ENCODE results near the gene SIRT3. TPM values are rescaled to one million over a fixed set of nuclear protein-coding genes. Genes with fewer than 3 reads are reported as not detected.

The SIRT3 gene
- polyA plus RNA-seq, 1 donor (not counting 4 experiments of a cell fraction or from before 2014, with no cell fraction given): 12.6 TPM

GRCh38 chr11:211295-211694 lies 24.8 kb downstream of the SIRT3 start:
- Histone ChIP-seq H3K4me2 (ENCODE audit: control insufficient read depth, extremely low read depth, insufficient read depth, low read depth, low read length) (no peak overlapping the region), H3K27me3 (ENCODE audit: control insufficient read depth, extremely low read depth, insufficient read depth, low read length) (no peaks in the 10 kb centered on the region), H4K20me1 (ENCODE audit: control insufficient read depth, extremely low read depth, insufficient read depth, low read length) (peaks cover 3% of the 10 kb centered on the region), H3K4me3 (ENCODE audit: control insufficient read depth in 2 of 3, extremely low read depth in 1 of 3, insufficient read depth in 2 of 3, low read depth in 1 of 3, low read length in 3 of 3) (no peak overlapping the region), H3K9me1 (ENCODE audit: control insufficient read depth, extremely low read depth, insufficient read depth, low read length) (no peaks in the 10 kb centered on the region), H2AFZ (ENCODE audit: control insufficient read depth, low read length) (no peak overlapping the region), H3K79me2 (ENCODE audit: control insufficient read depth, insufficient read depth, low read length) (peaks cover 54% of the 10 kb centered on the region), H3K9ac (ENCODE audit: control insufficient read depth, extremely low read depth, insufficient read depth, low read length) (no peak overlapping the region), H3K9me3 (ENCODE audit: control insufficient read depth, low read depth, low read length) (no peaks in the 10 kb centered on the region), H3K36me3 (ENCODE audit: control insufficient read depth in 2 of 2, extremely low read depth in 1 of 2, insufficient read depth in 2 of 2, low read length in 2 of 2) (peaks cover 38 to 64% of the 10 kb centered on the region in 2 experiments), H3K27ac (ENCODE audit: control insufficient read depth, insufficient read depth, low read length) (no peak overlapping the region), H3K4me1 (ENCODE audit: control insufficient read depth, extremely low read depth, insufficient read depth, low read length) (peaks cover 17% of the 10 kb centered on the region)
- FAIRE-seq (no peak), DNase-seq (ENCODE audit: low read depth, low spot score) (no peak)
- TF ChIP-seq CTCF (optimal IDR thresholded peaks at IDR 0.05 in 1 of 3, IDR thresholded peaks at IDR 0.05 in 1 of 3, conservative IDR thresholded peaks at IDR 0.05 in 1 of 3; ENCODE audit: extremely low read depth in 1 of 3, insufficient read depth in 2 of 3, low read length in 3 of 3) (no peak), EZH2 (IDR thresholded peaks at IDR 0.05; ENCODE audit: low read length) (no peak)
- dilution Hi-C loops (cut with MboI; ENCODE audit: extremely low pct_ligation_motif_present, low sequenced_read_pairs): no loop called here

DNA sequence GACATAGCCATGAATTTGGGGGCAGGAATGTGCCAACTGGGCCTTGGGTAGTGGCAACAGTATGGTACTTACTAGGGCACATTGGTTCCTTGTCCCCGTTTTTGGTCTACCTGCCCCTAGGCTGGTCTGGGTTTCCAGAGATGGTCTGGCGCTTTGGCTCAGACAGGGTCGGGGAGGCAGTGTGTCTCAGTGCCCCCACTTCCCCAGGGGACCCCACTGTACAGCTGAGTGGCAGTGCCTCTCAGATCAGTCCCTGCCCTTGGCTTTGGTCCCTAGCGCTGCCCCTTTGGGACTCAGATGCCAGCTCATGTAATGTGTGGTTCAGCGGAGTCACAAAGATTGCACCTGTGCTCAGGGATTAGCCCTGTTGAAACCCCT lies 25.4 kb downstream of the SIRT3 start:
- H2AFZ ChIP-seq (ENCODE audit: control insufficient read depth, low read length): no peak overlapping the region

More for the DNA sequence above, 25.4 kb downstream of the SIRT3 start:
- H3K4me1 ChIP-seq (ENCODE audit: control insufficient read depth, extremely low read depth, insufficient read depth, low read length): peaks cover 22% of the 10 kb centered on the region
- H3K27me3 ChIP-seq (ENCODE audit: control insufficient read depth, extremely low read depth, insufficient read depth, low read length): no peaks in the 10 kb centered on the region
- dilution Hi-C loops (cut with MboI; ENCODE audit: extremely low pct_ligation_motif_present, low sequenced_read_pairs): no loop called here
- H3K79me2 ChIP-seq (ENCODE audit: control insufficient read depth, insufficient read depth, low read length): peaks cover 59% of the 10 kb centered on the region
- H3K9me1 ChIP-seq (ENCODE audit: control insufficient read depth, extremely low read depth, insufficient read depth, low read length): peaks cover 2% of the 10 kb centered on the region
- H3K4me2 ChIP-seq (ENCODE audit: control insufficient read depth, extremely low read depth, insufficient read depth, low read depth, low read length): peak overlapping the region; percentile 98
- peak overlapping the region; percentile 85 for H3K9ac ChIP-seq (ENCODE audit: control insufficient read depth, extremely low read depth, insufficient read depth, low read length)
- H3K9me3 ChIP-seq (ENCODE audit: control insufficient read depth, low read depth, low read length): no peaks in the 10 kb centered on the region
- DNase-seq (ENCODE audit: low read depth, low spot score) (no peak), FAIRE-seq (no peak)
- no peak for TF ChIP-seq EZH2 (IDR thresholded peaks at IDR 0.05; ENCODE audit: low read length)
- TF ChIP-seq CTCF (optimal IDR thresholded peaks at IDR 0.05 in 1 of 3, IDR thresholded peaks at IDR 0.05 in 1 of 3, conservative IDR thresholded peaks at IDR 0.05 in 1 of 3; ENCODE audit: extremely low read depth in 1 of 3, insufficient read depth in 2 of 3, low read length in 3 of 3): no peak
- H3K36me3 ChIP-seq (ENCODE audit: control insufficient read depth in 2 of 2, extremely low read depth in 1 of 2, insufficient read depth in 2 of 2, low read length in 2 of 2): peaks cover 37 to 66% of the 10 kb centered on the region in 2 experiments
- H3K27ac ChIP-seq (ENCODE audit: control insufficient read depth, insufficient read depth, low read length): peak overlapping the region; percentile 80
- no peak overlapping the region for H3K4me3 ChIP-seq (ENCODE audit: control insufficient read depth in 2 of 3, extremely low read depth in 1 of 3, insufficient read depth in 2 of 3, low read depth in 1 of 3, low read length in 3 of 3)
- H4K20me1 ChIP-seq (ENCODE audit: control insufficient read depth, extremely low read depth, insufficient read depth, low read length): peaks cover 7% of the 10 kb centered on the region

Measured in keratinocyte (primary cell).